Measurements from ENCODE around the gene EPM2AIP1.
"Not testable (repeated sequence)": the region's sequence is repeated elsewhere in the genome, so short reads cannot be mapped to it uniquely, and the experiment has no call there.

The EPM2AIP1 gene

DNA sequence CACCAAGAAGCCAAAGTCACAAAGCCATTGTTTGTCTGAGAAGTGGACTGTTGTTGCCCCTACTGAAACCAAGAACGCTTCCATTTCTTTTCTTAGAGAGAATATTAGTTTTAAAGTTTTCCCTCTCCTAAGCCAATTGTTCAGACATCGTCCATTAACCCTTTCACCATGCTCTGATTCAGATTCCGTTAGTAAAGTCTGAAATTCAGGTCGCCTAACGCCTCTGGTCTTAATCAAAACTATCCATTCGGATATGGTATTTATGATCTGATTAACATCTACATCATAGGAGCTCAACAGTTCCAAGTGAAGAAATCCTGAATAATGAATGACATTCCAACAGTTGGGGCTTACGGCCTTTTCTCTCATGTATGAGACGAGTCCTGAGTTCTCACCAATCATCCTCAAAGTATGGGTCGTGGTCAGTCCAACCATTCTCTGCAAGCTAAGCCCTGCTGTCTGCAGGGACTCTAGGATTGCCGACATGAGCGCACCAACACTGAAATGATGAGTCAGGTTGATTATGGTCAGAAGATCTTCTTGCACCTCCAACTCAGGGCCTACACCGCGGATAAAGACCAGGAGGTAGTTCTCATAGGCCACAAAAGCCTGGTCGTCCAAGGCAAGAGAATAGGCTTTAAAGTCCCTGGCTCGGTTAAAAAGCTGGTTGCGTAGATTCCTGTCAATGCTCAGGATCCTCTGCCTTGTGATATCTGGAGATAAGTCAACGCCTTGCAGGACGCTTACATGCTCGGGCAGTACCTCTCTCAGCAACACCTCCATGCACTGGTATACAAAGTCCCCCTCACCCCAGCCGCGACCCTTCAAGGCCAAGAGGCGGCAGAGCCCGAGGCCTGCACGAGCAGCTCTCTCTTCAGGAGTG lies 767 bp downstream of the EPM2AIP1 start:
- DNase-seq = no peak

DNA sequence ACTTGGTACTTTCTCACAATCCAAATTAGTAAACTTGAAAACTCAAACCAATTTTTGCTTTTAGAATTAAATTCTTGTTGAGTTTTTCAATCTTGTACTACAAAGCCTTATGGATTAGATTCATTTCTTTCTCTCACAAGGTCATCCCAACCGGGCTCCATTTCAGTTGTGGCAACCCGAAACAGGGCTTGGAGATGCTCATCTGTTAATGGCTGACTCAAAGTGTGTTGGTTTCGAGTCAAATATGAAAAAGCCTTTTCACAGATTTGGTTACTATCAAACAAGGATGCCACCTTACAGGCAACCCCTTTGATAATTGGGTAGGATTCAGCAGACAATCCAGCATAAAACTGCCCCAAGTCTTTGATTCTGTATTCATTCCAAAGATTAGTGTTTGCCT lies 1.8 kb downstream of the EPM2AIP1 start:
- no peak for DNase-seq

DNA sequence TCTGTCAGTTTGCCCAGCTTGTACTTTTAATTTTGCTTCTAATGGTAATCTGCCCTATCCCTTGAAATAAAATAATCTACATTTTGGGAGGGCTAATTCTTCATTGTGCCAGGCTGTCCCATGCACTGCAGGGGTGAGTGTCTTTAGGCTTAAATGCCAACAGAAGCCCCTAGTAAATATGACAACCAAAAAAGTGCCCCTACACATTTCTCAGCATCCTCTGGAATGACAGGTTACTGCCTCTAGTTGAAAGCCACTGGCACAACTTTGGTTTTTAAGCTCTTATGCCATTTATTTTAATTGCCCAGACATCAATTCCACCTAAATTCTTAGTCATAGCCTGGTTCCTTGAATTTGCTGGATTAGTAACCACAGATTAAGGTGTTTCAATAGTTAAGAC lies 3.4 kb downstream of the EPM2AIP1 start:
- no peak for DNase-seq

DNA sequence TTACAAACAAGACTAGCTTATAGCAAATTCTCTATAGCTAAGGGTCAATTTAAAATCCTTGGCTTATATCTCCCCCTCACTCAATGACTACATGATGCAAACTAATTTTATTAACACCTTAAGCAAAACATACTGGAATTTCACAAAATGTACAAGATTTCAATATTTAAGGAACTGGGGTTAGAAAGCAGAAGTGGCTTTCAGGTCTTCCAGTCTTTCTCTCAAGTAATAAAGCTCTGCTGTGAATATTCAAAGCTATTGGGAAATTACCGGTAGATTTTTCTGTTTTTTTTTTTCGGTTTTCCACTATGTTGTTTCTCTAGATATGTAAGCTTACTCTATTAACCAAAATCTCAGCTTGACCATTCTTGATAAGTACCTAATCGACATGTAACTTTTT lies 3.9 kb downstream of the EPM2AIP1 start:
- DNase-seq = no peak

DNA sequence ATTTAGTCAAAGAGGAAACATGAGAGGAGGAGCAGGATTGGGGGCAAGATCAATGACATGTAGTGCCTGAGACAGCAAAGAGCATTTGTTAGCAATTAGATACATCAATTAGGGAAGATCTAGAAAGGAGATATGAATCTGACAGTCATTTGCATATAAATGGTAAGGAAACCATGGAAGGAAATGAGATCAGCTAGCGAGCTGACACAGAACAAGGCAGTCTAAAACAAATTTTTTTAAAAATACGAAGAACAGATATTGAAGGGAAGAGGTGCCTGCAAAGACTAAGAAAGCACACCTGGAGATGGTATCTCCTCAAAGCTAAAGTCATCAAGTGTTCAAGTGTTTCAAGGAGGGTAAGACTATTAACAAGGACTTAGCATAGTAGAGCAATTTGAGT lies 4.6 kb downstream of the EPM2AIP1 start:
- no peak for DNase-seq

DNA sequence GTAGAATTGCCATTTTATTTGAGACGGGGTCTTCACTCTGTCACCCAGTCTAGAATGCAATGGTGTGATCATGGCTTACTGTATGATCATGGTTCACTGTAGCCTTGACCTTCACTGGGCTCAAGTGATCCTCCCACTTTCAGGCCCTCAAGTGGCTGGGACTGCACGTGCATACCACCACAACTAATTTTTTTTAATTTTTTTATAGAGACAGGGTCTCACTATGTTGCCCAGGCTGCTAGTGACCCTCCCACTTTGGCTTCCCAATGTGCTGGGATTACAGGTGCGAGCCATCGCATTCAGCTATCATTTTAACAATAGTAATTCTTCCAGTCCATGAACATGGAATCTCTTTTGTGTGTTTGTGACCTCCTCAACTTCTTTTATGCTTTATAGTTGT lies 11.9 kb downstream of the EPM2AIP1 start:
- DNase-seq = no peak

DNA sequence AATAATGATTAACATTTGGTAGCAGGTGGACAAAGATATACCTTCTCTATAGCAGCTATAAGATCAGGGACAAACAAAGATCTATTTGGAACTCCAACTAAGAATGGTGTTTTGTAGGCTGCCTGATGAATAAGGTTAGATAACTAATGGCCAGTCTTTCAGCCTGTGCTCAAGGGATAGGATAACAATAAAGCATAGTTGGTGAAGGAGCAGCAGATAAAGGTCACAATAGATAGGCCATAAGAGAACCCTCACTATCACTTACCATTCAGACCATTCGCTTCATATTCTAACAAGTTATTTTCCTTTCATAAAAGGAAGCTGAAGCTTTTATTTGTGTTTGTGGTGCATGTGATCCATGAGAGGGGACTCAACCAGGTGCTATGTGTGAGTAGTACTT lies 19.8 kb downstream of the EPM2AIP1 start:
- no peak for DNase-seq

DNA sequence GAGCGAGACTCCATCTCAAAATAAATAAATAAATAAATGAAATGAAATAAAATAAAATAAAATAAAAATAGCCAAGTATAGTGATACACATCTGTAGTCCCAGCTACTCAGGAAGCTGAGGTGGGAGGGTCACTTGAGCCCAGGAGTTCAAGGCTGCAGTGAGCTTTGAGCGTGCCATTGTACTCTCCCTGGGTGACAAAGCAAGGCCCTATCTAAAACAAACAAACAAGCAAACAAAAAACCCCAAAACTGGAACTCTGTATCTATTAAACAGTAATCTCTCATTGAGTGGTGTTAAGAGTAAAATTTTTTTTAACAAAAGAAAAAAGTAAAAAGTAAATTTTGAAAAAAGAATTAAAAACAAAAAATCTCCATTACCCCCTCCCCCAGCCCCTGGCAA lies 20.8 kb downstream of the EPM2AIP1 start:
- no peak for DNase-seq

DNA sequence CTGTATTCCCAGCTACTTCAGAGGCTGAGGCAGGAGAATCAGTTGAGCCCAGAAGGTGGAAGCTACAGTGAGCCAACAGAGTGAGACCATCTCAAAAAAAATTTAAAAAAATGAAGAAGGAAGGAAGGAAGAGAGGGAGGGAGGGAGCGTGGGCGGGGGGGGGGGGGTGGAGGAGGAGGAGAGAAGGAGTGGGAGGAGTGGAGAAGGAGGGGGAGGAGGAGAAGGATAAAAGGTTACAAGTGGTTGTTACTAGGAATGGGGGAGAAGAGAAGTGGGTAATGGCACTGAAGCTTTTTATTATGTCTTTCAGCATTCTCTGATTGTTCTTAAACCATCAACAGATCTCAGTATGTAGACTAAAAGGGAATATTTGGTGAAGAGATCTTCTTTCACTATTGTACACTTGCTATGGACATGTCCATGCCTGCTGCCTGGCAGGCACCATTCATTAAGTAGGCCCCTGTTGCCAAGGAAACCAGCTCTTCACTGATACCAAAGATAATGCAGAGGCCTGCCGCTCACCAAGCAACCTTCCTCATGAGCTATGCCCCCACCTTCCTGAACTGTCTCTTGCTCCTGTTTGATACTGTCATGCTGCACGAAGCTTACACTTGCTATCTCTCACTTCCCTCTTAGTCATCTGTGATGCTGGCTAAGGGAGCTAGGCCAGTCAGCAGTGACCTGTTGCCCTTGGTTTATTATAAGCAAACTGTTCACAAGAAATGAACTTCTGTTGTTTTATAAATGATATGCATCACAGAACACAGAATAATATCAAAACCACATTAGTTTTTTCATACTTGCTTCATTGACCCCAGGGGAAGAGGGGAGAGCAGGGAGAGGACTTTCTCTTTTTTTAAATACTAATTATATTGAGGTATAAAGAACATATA lies 23.1 kb downstream of the EPM2AIP1 start:
- no peak for DNase-seq

DNA sequence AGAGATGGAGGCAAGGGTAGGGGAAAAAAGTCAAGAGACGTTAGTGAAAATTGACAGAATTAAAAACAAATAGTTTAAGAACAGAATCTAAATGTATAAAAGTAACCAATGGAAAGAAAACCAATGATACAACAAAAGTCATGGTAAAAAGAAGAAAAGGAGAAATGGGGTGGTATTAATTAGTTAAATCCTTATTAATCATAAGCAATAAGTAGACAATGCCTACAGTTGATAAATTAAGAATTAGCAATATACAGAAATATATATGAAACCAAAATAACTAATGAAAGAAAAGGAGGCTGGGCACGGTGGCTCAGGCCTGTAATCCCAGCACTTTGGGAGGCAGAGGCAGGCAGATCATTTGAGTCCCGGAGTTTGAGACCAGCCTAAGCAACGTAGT lies 23.8 kb downstream of the EPM2AIP1 start:
- no peak for DNase-seq

DNA sequence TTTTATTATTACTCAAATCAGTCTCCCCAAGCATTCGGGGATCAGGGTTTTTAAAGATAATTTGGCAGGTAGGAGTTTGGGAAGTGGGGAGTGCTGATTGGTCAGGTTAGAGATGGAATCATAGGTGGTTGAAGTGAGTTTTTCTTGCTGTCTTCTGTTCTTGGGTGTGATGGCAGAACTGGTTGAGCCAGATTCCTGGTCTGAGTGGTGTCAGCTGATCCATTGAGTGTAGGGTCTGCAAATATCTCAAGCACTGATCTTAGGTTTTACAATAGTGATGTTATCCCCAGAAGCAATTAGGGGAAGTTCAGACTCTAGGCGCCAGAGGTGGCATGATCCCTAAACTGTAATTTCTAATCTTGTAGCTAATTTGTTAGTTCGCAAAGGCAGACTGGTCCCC lies 27.5 kb downstream of the EPM2AIP1 start:
- no peak for DNase-seq

DNA sequence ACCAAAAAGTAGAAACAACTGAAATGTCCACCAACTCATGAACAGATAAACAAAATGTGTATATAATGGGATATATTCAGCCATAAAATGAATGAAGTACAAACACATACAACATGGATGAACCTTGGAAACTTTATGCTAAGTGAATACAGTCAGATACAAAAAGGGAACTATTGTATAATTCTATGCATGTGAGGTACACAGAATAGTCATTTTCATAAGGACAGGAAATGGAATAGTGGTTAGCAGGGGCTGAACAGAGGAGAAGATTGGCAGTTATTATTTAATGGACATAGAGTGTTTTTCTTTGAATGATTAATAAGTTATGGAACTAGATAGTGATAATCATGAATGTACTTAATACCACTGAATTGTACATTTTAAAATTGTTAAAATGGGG lies 28.1 kb downstream of the EPM2AIP1 start:
- no peak for DNase-seq

DNA sequence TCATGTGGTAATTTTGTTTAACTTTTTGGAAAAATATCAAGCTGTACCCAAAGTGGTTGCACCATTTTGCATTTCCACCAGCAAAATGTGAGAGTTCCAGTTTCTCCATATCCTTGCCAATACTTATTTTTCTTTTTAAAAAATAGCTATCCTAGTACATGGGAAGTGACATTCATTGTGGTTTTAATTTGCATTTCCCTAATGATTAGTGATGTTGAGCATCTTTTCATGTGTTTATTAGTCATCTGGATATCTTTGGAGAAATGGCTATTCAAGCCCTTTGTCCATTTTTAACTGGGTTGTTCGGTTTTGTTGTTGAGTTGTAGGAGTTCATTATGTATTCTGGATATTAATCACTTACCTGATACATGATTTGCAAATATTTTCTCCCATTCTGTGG lies 28.6 kb downstream of the EPM2AIP1 start:
- no peak for DNase-seq

DNA sequence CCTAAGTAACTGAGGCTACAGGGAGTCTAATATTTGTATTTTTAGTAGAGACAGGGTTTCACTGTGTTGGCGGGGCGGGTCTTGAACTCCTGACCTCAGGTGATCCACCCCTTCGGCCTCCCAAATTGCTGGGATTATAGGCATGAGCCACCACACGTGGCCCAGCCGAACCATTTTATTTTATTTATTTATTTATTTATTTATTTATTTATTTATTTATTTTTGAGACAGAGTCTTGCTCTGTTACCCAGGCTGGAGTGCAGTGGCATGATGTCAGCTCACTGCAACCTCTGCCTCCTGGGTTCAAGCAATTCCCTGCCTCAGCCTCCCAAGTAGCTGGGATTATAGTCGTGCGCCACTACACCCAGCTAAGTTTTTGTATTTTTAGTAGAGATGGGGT lies 29.9 kb downstream of the EPM2AIP1 start:
- not testable (repeated sequence) for DNase-seq

DNA sequence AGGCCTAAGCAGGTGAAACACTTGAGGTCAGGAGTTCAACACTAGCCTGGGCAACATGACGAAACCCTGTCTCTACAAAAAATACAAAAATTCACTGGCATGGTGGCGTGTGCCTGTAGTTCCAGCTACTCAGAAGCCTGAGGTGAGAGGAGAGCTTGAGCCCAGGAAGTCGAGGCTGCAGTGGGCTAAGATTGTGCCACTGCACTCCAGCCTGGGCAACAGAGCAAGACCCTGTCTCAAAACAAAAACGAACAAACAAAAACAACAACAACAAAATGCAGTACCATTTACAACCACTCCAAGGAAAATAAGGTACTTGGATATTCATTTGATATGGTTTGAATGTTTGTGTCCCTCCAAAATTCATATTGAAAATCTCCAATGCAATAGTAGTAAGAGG lies 32.4 kb downstream of the EPM2AIP1 start:
- DNase-seq = no peak

DNA sequence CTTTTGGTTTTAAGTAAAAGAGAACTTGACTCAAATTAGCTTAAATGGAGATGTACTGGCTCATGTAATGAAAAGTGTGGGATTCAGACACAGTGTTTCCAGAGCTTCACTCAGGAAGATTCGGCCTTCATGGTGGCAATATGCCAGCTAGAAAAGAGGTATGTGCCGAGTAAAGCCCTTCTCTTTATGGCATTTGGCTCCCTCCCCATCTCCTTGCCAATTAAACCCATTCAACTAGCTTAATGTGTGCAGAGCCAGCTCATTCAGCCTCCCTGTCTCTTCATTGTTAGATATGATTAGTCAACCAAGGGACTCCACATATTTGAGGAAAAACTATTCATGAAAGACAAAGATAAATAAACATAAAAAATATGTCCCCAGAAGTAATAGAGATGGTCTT lies 33.1 kb downstream of the EPM2AIP1 start:
- DNase-seq = no peak

DNA sequence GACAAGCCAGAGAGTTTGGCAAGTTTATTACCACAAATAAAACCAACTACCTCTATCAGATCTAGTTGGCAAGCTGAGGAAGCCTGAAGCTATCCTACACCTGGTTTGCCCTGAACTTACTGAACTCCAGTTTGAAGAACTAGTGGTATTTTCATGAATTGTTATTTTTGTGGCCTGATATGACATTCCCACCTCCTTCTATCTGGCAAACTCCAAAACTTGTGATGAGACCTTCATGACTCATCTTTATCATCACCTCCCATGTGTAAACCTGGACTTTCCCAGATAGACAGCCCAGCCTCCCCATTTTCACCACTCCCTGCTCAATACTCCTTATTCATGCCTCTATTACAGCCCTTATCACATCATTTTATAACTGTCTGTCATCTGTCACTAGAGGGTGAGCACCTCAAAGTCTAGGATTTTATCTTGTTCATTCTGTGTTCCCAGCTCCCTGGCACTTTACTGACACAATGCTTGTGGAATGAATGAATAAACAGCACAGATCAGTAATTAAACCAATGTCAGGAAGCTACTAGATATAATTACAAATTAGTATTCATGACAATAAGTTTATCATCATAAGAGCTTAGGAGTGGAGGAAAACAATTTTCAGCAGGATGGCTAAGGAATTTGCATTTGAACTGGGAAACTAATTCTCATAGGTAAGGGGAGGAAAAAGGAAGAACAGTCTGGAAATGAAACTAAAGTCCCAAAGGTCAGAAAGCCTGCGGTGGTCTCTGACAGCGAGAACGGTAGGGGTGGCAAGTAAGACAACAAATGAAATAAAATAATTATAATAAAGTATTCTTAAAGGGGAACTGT lies 34.9 kb downstream of the EPM2AIP1 start:
- DNase-seq = no peak

DNA sequence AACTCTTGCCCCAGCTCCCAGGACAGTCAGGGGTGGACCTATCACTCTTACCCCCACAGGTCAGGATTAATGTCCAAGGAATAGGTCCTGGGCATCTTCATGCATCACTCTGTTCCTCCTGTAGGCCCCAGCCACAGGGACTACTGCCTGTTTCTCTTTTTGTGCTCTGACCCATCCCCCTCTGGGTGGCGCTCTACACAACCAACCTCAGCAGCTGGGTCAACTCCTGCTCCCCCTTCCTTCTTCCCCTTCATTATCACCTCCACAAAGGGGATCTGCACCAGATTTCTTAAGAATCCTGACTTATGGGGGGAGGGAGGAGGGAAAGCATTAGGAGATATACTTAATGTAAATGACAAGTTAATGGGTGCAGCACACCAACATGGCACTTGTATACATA lies 35.9 kb downstream of the EPM2AIP1 start:
- DNase-seq = no peak

DNA sequence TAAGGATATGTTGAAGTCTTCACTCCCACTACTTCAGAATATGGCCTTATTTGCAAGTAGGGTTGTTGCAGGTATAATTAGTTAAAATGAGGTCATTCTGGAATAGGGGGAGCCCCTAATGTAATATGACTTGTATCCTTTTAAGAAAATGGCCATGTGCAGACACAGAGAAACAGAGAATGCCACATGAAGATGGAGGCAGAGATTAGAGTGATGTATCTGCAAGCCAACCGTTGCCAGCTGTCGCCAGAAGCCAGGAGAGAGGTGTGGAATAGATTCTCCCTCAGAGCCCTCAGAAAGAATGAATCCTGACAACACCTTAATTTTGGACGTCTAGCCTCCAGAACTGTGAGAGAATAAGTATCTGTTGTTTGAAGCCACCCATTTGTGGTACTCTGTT lies 36.8 kb downstream of the EPM2AIP1 start:
- DNase-seq = no peak

DNA sequence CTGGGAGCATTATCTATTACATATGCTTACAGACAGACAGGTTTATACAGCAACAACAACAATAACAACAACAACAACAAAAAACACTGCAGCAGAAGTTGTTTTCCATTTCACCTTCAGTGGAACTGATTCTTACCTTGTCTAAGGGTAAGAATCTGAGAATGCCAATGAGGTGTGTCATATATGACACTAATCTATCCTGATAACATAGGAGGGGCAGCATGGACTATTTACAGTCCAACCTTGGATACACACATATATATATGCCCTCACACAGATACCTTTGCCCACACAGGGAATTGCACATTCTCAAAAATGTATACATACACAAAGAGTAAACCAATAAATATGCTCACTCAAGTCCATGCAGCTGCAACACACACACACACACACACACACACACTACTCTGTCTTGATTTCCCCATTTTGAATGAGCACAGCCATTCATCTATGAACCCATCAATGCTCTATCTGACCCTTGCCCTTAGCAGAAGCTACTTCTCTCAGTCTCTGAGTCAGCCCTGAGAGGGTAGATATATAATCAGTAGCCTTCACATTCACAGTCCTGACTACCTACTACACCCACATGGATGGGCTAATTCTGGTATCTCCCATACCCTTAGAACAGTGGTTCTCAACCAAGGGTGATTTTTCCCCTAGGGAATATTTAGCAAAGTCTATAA lies 38.3 kb downstream of the EPM2AIP1 start:
- DNase-seq = no peak

DNA sequence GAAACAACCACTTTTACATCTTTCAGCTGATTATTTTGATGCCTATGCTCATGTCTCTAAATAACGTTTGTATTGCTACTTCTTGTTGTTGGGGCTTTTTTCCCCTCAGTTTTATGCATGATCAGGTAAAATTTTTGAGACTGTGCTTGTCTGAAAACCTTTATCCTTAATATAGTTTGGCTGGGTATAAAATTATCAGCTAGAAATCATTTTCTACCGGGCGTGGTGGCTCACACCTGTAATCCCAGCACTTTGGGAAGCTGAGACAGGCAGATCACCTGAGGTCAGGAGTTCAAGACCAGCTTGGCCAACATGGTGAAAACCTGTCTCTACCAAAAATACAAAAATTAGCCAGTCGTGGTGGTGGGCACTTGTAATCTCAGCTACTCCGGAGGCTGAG lies 45.1 kb downstream of the EPM2AIP1 start:
- not testable (repeated sequence) for DNase-seq

DNA sequence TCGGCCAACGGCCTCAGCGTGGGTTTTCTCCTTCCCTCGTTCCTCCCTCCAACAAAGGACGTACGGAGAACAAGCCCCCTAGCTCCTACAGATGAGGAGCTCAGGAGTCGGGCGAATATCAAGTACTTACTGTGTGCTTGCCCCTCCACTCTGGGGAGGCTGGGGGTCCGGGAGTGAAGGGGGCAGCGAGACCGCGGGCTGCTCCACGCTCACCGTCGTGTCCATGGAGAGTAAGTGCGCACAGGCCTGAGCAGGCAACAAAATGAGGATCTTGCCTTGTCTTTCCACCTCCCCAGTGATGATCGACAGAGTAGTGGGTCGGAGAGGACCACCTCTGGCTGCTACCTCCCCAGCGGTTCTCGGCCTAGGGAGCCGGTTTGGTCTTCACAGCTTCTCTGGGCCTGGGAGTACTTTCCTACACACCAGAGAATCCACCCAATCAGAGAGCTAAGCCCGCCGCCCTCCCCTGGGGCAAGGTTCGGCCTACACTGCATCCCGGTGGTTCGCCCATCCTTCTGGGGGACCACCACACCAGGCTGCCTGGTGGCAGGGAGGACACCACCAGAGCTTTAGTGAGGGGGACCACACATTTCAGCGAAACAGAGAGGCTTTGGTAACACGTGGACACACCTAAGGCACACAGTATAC lies 47.5 kb downstream of the EPM2AIP1 start:
- DNase-seq = no peak
